ENCODE results near the gene HMX1. TPM values are rescaled to one million over a fixed set of nuclear protein-coding genes. Genes with fewer than 3 reads are reported as not detected.

HMX1 gene
- total RNA-seq, 1 donor from 2014 or later = 3.2 TPM

DNA sequence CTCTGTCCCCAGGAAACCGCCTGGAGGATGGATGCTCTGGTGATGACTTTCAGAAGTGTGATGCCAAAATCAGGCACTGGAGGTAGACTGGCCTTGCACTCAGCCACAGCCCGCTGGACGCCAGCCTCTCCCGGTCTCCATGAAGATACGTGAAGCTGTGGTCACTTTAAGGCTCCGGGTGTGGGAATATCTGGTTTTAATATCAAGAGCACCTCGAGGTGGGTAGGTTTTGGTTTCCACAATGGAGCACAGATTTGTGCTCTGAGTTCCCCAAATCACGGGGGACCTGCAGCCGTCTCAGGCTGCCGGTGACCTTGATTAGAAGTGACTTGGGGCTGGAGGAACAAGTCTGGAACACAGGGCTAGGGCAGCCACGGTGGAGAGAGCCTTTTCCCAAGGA is 6.8 kb upstream of the HMX1 start:
- TF ChIP-seq, protein P1, sequence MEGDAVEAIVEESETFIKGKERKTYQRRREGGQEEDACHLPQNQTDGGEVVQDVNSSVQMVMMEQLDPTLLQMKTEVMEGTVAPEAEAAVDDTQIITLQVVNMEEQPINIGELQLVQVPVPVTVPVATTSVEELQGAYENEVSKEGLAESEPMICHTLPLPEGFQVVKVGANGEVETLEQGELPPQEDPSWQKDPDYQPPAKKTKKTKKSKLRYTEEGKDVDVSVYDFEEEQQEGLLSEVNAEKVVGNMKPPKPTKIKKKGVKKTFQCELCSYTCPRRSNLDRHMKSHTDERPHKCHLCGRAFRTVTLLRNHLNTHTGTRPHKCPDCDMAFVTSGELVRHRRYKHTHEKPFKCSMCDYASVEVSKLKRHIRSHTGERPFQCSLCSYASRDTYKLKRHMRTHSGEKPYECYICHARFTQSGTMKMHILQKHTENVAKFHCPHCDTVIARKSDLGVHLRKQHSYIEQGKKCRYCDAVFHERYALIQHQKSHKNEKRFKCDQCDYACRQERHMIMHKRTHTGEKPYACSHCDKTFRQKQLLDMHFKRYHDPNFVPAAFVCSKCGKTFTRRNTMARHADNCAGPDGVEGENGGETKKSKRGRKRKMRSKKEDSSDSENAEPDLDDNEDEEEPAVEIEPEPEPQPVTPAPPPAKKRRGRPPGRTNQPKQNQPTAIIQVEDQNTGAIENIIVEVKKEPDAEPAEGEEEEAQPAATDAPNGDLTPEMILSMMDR (conservative IDR thresholded peaks at IDR 0.05) = no peak
- H3K27me3 Mint-ChIP-seq = peaks cover 88% of the 10 kb centered on the region
- H3K27ac Mint-ChIP-seq = no peak overlapping the region
- no peak for DNase-seq (ENCODE audit: extremely low spot score, unreplicated experiment)
- H3K9me3 Mint-ChIP-seq = no peaks in the 10 kb centered on the region
- H3K36me3 Mint-ChIP-seq = no peaks in the 10 kb centered on the region
- H3K4me1 Mint-ChIP-seq (ENCODE audit: unreplicated experiment) = peaks cover 3% of the 10 kb centered on the region
- no peak overlapping the region for H3K4me3 Mint-ChIP-seq

- Mint-ChIP-seq H3K27me3 (peaks cover 91% of the 10 kb centered on the region), H3K9me3 (no peaks in the 10 kb centered on the region), H3K4me3 (no peak overlapping the region), H3K4me1 (ENCODE audit: unreplicated experiment) (peaks cover 3% of the 10 kb centered on the region), H3K27ac (no peak overlapping the region), H3K36me3 (no peaks in the 10 kb centered on the region)
- TF ChIP-seq, protein P1 (conservative IDR thresholded peaks at IDR 0.05) = no peak
- DNase-seq (ENCODE audit: extremely low spot score, unreplicated experiment) = no peak
These were observed 6.1 kb upstream of the HMX1 start for GRCh38 chr4:8877780-8878040.

DNA sequence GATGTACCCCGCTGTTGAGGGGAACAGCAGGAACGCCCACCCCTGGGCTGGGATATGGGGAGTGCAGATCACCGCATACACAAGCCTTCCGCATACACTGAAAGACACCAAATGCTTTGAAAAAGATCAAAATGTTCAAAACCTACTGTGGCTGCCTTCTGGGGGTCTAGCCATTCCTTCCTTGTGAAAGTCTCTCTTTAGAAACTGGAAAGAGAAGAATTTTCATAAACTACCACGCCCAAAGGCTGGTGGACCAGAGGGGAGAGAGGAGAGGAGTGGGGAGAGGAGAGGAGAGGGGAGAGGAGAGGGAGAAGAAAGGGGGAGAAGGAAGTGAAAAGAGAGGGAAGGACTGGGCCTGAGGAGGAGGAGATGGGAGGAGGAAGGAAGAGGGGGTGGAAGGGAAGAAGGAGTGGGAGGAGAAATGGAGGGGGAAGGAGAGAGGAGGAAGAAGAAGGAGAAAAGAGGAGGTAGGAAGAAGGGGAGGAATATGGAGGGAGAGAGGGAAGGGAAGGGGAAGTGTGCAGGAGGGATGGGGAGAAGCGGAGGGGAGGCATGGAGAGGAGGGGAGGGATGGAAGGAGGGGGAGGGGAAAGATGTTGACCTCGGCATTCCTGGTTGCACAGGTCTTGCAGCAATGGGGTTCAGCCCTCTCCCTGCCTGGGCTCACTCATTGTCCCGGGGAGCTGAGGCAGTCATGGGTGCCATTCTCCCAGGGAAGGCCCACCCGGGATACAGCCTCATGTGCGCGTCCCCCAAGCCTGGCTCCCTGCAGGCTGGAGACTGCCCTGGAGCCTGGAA is 5.5 kb upstream of the HMX1 start:
- DNase-seq (ENCODE audit: extremely low spot score, unreplicated experiment) = no peak
- TF ChIP-seq, protein P1 (conservative IDR thresholded peaks at IDR 0.05) = no peak
- H3K9me3 Mint-ChIP-seq = no peaks in the 10 kb centered on the region
- H3K4me1 Mint-ChIP-seq (ENCODE audit: unreplicated experiment) = peaks cover 1% of the 10 kb centered on the region
- no peaks in the 10 kb centered on the region for H3K36me3 Mint-ChIP-seq
- H3K4me3 Mint-ChIP-seq = no peak overlapping the region
- H3K27ac Mint-ChIP-seq = no peak overlapping the region
- peaks cover 93% of the 10 kb centered on the region for H3K27me3 Mint-ChIP-seq

DNA sequence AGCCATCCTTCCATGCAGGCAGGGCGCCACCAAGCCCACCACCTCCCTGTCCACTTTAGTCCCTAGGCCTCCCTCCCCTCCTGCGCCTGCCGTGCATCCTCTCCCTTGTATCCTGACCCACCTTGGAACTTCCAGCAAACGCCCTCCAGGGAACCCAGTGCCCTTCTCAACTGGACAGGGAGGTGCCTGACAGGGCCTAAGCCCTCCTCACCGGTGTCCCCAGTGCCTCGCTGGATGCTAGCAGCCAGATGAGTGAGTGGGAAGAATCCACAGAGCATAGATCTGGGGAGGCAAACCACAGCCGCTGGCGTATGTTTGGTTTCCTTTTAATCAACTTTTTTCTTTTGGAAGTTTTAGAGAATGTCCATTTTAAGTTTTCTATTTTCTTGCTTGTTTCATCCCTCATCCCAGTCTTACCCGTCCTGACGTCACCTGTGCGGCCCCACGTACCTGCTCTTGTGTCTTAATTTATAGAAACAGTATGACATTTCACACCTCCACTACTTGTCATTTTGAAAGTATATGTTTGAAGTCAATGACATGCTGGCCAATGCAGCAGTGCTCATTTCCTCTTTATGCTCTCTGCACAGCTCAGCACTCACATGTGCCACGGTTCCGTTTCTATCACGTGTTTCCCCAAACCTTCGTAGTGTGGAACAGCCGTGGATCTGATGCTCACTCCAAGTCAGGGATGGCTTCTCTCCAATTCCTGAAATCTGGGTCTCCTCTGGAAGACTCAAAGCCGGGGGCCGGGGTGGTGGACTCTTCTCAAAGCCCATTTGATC is 3.4 kb upstream of the HMX1 start:
- Mint-ChIP-seq H3K4me3 (peak overlapping the region; percentile 34), H3K4me1 (ENCODE audit: unreplicated experiment) (peaks cover 4% of the 10 kb centered on the region), H3K27me3 (peaks cover 87% of the 10 kb centered on the region), H3K36me3 (no peaks in the 10 kb centered on the region), H3K27ac (no peak overlapping the region), H3K9me3 (no peaks in the 10 kb centered on the region)
- TF ChIP-seq, protein P1 (conservative IDR thresholded peaks at IDR 0.05) = no peak
- DNase-seq (ENCODE audit: extremely low spot score, unreplicated experiment) = no peak

GRCh38 chr4:8874003-8874895 is 2.6 kb upstream of the HMX1 start:
- Mint-ChIP-seq H3K4me1 (ENCODE audit: unreplicated experiment) (peaks cover 4% of the 10 kb centered on the region), H3K4me3 (peak overlapping the region; percentile 34), H3K9me3 (no peaks in the 10 kb centered on the region), H3K27ac (no peak overlapping the region), H3K36me3 (no peaks in the 10 kb centered on the region), H3K27me3 (peaks cover 87% of the 10 kb centered on the region)
- TF ChIP-seq, protein P1 (conservative IDR thresholded peaks at IDR 0.05) = peak; percentile 13
- DNase-seq (ENCODE audit: extremely low spot score, unreplicated experiment) = no peak
